ENCODE measurements around the gene NEO1. TPM values are rescaled to one million over a fixed set of nuclear protein-coding genes. Genes with fewer than 3 reads are reported as not detected.

NEO1 gene
- polyA plus RNA-seq, 1 donor from 2014 or later: 57.0 TPM

DNA sequence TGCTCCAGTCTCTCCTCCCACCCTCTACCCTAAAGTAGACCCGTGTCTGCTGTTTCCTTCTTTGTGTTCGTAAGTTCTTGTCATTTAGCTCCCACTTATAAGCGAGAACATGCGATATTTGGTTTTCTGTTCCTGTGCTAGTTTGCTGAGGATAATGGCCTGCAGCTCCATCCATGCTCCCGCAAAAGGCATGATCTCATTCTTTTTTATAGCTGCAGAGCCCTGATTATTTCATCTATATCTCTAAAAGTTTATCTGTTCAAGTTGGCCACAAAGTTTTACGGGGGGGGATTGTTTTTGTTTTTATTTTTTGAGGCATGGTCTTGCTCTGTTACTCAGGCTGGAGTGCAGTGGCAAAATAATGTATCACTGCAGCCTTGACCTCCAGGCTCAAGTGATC, 4.4 kb upstream of the NEO1 start:
- no peak overlapping the region for H3K4me2 ChIP-seq (ENCODE audit: low read length)
- H3K9me2 ChIP-seq (ENCODE audit: insufficient read depth, low read length): no peaks in the 10 kb centered on the region
- no peak overlapping the region for H2AFZ ChIP-seq (ENCODE audit: low read depth, low read length)
- no peak overlapping the region for H3K9ac ChIP-seq (ENCODE audit: low read length)
- TF ChIP-seq, protein P1, sequence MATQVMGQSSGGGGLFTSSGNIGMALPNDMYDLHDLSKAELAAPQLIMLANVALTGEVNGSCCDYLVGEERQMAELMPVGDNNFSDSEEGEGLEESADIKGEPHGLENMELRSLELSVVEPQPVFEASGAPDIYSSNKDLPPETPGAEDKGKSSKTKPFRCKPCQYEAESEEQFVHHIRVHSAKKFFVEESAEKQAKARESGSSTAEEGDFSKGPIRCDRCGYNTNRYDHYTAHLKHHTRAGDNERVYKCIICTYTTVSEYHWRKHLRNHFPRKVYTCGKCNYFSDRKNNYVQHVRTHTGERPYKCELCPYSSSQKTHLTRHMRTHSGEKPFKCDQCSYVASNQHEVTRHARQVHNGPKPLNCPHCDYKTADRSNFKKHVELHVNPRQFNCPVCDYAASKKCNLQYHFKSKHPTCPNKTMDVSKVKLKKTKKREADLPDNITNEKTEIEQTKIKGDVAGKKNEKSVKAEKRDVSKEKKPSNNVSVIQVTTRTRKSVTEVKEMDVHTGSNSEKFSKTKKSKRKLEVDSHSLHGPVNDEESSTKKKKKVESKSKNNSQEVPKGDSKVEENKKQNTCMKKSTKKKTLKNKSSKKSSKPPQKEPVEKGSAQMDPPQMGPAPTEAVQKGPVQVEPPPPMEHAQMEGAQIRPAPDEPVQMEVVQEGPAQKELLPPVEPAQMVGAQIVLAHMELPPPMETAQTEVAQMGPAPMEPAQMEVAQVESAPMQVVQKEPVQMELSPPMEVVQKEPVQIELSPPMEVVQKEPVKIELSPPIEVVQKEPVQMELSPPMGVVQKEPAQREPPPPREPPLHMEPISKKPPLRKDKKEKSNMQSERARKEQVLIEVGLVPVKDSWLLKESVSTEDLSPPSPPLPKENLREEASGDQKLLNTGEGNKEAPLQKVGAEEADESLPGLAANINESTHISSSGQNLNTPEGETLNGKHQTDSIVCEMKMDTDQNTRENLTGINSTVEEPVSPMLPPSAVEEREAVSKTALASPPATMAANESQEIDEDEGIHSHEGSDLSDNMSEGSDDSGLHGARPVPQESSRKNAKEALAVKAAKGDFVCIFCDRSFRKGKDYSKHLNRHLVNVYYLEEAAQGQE (IDR thresholded peaks at IDR 0.05; ENCODE audit: borderline replicate concordance): no peak
- no peak for TF ChIP-seq MXI1 (conservative IDR thresholded peaks at IDR 0.05; ENCODE audit: poor library complexity, severe bottlenecking)
- TF ChIP-seq SMC3 (conservative IDR thresholded peaks at IDR 0.05; ENCODE audit: poor library complexity): no peak
- TF ChIP-seq POLR2AphosphoS5 (IDR thresholded peaks at IDR 0.05): no peak
- H3K9me3 ChIP-seq (ENCODE audit: low read length): no peaks in the 10 kb centered on the region
- H3K27me3 ChIP-seq (ENCODE audit: insufficient read depth, low read depth, low read length): no peaks in the 10 kb centered on the region
- no peaks in the 10 kb centered on the region for H4K20me1 ChIP-seq (ENCODE audit: insufficient read depth)
- no peak overlapping the region for H3K4me3 ChIP-seq (ENCODE audit: low read length)
- no peaks in the 10 kb centered on the region for H3K79me2 ChIP-seq (replicated peaks; ENCODE audit: insufficient read depth, low read length)
- no peak overlapping the region for H3K27ac ChIP-seq (ENCODE audit: low read length)
- H3F3A ChIP-seq (ENCODE audit: insufficient read depth, low read length, poor library complexity, severe bottlenecking): no peaks in the 10 kb centered on the region
- H3K36me3 ChIP-seq (ENCODE audit: insufficient read depth, low read length): no peaks in the 10 kb centered on the region

- Histone ChIP-seq H3K79me2 (replicated peaks; ENCODE audit: insufficient read depth, low read length) (peaks cover 4% of the 10 kb centered on the region), H3K36me3 (ENCODE audit: insufficient read depth, low read length) (no peaks in the 10 kb centered on the region), H3K4me3 (ENCODE audit: low read length) (no peak overlapping the region), H3K9me2 (ENCODE audit: insufficient read depth, low read length) (no peaks in the 10 kb centered on the region), H2AFZ (ENCODE audit: low read depth, low read length) (no peak overlapping the region), H3F3A (ENCODE audit: insufficient read depth, low read length, poor library complexity, severe bottlenecking) (no peaks in the 10 kb centered on the region), H3K9ac (ENCODE audit: low read length) (no peak overlapping the region), H4K20me1 (ENCODE audit: insufficient read depth) (no peaks in the 10 kb centered on the region), H3K4me2 (ENCODE audit: low read length) (no peak overlapping the region), H3K27me3 (ENCODE audit: insufficient read depth, low read depth, low read length) (no peaks in the 10 kb centered on the region), H3K9me3 (ENCODE audit: low read length) (no peaks in the 10 kb centered on the region), H3K27ac (ENCODE audit: low read length) (no peak overlapping the region)
- TF ChIP-seq RAD21 (conservative IDR thresholded peaks at IDR 0.05): no peak
- TF ChIP-seq POLR2AphosphoS5 (IDR thresholded peaks at IDR 0.05): no peak
- TF ChIP-seq, protein P1 (IDR thresholded peaks at IDR 0.05; ENCODE audit: borderline replicate concordance): no peak
- TF ChIP-seq SMC3 (conservative IDR thresholded peaks at IDR 0.05; ENCODE audit: poor library complexity): no peak
- no peak for TF ChIP-seq EP300 (conservative IDR thresholded peaks at IDR 0.05; ENCODE audit: poor library complexity, severe bottlenecking)
- TF ChIP-seq TAF1 (IDR thresholded peaks at IDR 0.05; ENCODE audit: low read depth): no peak
- no peak for TF ChIP-seq MXI1 (conservative IDR thresholded peaks at IDR 0.05; ENCODE audit: poor library complexity, severe bottlenecking)
- TF ChIP-seq, protein P2, sequence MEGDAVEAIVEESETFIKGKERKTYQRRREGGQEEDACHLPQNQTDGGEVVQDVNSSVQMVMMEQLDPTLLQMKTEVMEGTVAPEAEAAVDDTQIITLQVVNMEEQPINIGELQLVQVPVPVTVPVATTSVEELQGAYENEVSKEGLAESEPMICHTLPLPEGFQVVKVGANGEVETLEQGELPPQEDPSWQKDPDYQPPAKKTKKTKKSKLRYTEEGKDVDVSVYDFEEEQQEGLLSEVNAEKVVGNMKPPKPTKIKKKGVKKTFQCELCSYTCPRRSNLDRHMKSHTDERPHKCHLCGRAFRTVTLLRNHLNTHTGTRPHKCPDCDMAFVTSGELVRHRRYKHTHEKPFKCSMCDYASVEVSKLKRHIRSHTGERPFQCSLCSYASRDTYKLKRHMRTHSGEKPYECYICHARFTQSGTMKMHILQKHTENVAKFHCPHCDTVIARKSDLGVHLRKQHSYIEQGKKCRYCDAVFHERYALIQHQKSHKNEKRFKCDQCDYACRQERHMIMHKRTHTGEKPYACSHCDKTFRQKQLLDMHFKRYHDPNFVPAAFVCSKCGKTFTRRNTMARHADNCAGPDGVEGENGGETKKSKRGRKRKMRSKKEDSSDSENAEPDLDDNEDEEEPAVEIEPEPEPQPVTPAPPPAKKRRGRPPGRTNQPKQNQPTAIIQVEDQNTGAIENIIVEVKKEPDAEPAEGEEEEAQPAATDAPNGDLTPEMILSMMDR (IDR thresholded peaks at IDR 0.05; ENCODE audit: poor library complexity, severe bottlenecking): no peak
- TF ChIP-seq EZH2 (IDR thresholded peaks at IDR 0.05; ENCODE audit: borderline replicate concordance, insufficient read depth, low read length, poor library complexity, severe bottlenecking): no peak
Measured at GRCh38 chr15:73048624-73049295, 3.5 kb upstream of the NEO1 start.

Data from neural cell (in vitro differentiated cells).